GM04503 (cell line): ENCODE results near the gene PRKAR2B.
A peak's percentile ranks its signal among the peaks of the same experiment; 100 is the strongest.
"Not testable (repeated sequence)": the region's sequence is repeated elsewhere in the genome, so short reads cannot be mapped to it uniquely, and the experiment has no call there.

Source experiments
- DNase-seq: peaks from one replicate; pipeline ENCODE4 v3.0.0-alpha.2; 2012; ENCODE audit warnings: low read depth

PRKAR2B gene

DNA sequence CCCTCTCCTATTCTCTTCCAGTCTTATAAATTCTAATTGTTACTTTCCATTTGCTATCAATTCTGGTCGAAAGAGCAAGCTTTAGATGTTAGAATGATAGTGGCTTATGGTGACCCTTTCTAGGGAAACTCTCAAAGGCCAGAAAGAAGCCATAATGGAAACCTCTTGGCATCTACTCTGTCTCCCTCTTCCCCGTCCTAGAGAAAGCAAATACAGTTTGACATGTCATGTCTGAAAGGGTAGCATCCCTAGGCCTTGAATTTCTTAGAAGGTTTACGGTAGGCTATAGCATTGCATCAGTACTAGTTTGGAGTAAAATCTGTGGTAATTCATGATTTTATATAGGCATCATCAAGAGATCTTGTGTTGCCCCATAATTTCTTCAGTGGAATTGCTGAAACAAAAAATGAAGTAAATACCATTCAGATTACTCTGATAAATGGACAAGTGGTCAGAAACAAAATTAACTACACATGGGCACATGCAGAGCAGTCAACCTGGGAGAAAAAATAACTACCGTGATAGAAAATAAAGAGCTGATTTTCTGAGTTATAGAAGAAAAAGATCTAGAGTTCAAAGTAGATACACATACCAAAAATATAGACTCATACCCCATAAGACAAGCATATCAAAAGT is 4.4 kb downstream of the PRKAR2B start:
- DNase-seq = no peak

GRCh38 chr7:107049480-107049879 is 5.0 kb downstream of the PRKAR2B start:
- DNase-seq = no peak

DNA sequence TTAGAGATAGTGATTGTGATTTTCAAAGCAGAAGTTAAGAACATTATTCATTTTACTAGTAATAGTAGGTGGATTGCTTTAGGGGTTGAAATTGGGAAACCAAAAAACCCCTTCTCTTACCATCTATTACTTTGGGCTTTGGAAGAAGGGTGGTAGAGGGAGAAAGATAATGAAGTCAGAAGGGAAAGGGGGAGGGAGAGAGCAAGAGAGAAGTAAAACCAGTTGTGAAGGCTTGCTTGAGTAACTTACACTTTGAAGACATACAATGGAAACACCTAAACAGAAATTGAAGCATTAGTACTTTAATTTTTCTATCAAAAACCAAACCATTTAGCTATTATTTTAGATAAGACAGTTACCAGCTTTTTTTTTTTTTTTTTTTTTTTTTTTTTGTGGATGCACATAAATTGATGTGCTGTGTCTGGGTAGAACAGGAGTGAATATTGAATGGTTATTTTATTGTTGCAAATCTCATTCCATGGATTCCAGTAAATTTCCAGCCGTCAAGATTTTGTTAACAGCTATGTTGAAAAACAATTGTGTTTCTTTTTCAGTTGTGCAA is 5.5 kb downstream of the PRKAR2B start:
- no peak for DNase-seq

DNA sequence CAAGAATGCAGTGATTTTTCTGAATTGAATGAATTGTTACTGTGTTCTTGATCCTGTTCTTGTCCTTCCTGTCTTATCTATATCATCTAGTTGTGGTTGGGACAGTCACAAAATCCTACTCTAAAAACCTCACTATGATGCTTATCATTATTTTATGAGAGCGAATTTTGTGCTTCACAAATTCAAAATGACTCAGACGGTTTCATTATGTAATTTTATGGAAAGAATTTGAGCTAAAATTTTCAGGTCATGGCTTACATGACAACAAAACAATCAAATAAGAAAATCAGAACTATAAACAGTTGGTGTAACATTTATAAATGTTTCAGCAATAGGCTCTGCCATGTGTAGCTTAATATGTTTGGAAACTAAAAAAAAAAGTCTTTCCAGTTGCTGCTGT is 6.9 kb downstream of the PRKAR2B start:
- DNase-seq = peak; percentile 39

- DNase-seq = not testable (repeated sequence)
These were observed 10.5 kb downstream of the PRKAR2B start for GRCh38 chr7:107054965-107055364.

DNA sequence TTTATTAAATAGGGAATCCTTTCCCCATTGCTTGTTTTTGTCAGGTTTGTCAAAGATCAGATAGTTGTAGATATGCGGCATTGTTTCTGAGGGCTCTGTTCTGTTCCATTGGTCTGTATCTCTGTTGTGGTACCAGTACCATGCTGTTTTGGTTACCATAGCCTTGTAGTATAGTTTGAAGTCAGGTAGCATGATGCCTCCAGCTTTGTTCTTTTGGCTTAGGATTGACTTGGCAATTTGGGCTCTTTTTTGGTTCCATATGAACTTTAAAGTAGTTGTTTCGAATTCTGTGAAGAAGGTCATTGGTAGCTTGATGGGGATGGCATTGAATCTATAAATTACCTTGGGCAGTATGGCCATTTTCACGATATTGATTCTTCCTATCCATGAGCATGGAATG is 11.6 kb downstream of the PRKAR2B start:
- DNase-seq = not testable (repeated sequence)

GRCh38 chr7:107056728-107057473 is 12.4 kb downstream of the PRKAR2B start:
- no peak for DNase-seq

DNA sequence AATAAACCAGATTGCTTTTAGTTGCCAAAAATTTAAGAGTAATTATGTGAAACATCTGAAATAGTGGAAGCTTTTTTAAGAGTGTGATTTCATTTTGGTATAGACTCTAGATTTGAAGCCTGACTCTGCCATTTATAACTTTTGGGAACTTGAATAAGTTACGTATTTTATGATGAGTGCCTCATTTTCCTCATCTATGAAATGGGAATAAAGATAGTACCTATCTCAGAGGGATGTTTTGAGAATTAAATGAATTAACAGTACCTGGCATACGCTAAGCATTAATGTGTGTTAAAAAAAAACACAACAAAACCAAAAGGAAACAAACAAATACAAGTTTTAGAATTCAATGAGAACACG is 12.9 kb downstream of the PRKAR2B start:
- DNase-seq = no peak

DNA sequence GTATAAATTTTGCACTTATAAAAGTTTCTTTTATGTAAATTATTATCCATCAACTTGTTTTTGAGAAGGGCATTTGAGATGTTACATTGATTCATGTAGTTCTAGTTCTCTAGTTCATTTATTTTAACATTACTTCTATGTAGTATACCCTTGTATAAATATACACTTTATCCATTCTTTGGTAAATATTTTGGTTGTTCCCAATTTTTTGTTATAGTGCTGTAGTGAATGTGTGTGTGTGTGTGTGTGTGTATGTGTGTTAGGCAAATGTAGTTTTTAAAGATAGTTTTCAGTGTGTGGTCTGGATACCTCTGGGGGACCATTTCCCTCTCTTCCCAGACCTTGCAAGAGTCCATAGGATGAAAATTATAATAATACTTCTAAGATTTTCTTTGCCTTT is 15.0 kb downstream of the PRKAR2B start:
- no peak for DNase-seq

DNA sequence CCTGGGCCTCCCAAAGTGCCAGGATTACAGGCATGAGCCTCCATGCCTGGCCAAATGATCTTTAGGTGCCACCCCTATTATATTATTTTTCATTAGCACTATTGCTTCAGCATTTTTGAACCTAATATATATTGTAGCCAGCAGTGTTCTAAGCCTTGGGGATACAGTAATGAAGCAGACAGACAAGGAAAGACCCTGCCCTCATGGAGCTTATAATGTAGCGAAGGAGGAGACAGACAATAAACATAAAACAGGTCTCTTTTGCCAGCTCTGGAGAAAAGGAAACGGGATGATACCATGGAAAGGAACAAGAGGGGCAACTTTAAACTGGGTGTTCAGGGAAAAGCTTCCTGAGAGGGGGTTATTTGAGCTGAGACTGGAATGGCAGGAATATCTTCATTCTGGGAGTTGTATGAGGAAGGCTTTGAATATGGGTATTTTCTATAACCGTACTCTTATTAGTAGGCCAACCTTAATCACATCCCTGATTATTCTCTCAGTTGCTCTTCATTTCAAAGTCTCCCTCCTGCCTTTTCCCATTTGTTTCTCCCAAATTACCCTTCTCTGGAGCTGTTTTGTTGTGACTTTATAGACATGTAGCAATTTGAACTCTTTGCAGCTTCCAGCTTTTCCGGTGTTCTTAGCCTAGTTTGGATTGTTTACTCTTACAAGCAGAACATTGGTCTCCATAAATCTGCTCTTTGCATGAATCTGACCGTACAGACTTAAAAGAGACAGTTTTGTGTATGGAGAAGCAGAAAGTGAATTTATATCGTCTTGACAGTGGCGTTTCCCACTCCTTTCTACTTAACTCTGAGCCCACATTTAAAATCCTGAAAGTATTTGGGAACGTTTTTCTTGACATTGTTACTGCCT is 19.0 kb downstream of the PRKAR2B start:
- DNase-seq = no peak

- no peak for DNase-seq
These were observed 19.8 kb downstream of the PRKAR2B start for GRCh38 chr7:107064255-107064654.

DNA sequence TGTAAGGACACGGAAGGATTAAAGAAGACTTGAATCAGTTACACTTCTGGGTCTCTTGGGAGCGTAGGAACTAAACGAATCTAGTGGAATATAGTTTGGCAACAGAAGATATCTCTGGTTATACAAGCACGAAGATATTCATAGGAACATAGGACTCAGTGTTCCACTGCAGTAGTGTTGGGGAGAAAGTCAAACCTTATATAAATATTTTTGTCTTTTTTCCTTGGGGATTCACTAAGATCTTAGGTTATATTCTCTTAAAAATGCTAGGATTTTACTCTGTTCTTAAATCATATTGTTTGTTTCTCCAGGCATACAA is 21.4 kb downstream of the PRKAR2B start:
- DNase-seq = no peak

- no peak for DNase-seq
These were observed 23.7 kb downstream of the PRKAR2B start for GRCh38 chr7:107068156-107068555.

GRCh38 chr7:107069457-107069856 is 25.0 kb downstream of the PRKAR2B start:
- no peak for DNase-seq

- no peak for DNase-seq
These were observed 26.2 kb downstream of the PRKAR2B start for GRCh38 chr7:107070710-107071109.

DNA sequence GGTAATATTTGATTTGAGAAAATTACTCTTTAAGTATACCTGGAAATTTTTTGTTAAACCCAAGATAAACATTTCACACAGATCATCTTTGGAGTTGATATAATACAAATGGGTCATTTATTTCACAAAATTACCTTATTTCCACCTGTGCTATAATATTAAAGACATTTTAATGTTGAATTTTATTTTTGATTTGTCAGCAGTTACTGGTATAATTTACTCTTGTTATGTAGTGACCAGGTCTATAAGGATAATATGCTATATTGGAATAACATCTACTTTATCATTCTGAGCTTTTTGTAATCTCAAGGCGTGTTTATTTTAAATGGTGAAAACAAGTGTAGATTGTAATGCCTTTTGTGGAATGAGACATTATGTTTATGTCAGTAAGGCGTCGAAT is 26.6 kb downstream of the PRKAR2B start:
- no peak for DNase-seq

- no peak for DNase-seq
These were observed 27.6 kb downstream of the PRKAR2B start for GRCh38 chr7:107072133-107072532.

DNA sequence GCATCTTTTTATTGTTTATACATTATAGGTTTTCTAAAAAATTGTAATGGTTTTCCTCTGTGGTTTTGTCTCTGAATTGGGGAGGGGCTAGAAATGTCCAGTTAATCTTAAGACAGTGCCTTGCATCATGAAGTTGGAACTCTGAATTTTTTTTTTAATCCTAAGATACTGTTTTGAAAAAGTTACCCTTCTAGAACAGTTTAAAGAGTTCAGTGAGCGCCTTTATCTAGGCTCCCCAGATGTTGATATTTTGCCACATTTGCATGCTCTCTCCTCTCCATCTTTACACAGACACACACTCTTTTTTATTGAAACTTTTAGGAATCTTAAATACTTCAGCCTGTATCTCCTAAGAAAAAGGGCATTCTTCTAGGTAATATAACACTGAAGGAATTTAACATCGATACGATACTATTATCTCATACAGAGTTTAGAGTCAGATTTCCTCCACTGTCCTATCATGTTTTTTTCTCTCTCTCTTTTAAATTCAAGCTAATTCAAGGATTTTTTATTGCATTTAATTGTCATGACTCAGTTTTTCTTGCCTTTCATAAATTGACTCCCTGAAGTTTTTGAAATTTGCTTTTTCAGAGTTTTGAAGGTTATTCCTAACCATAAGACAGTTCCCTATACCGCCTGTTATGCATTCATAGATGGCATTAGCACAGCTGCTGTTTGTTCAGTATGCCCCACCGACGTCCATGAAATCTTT is 31.5 kb downstream of the PRKAR2B start:
- DNase-seq = no peak

- DNase-seq = no peak
These were observed 32.5 kb downstream of the PRKAR2B start for GRCh38 chr7:107076781-107077698.

GRCh38 chr7:107077699-107078516 is 33.4 kb downstream of the PRKAR2B start:
- no peak for DNase-seq
